NCI-H1092 (cell line): ENCODE data around the gene SLC6A9.
A peak's percentile ranks its signal among the peaks of the same experiment; 100 is the strongest.

Source experiments
- DNase-seq: peaks from one replicate; lab custom pipeline; 2025; lab: John Stamatoyannopoulos, UW

The SLC6A9 gene

GRCh38 chr1:44048532-44049215 is 17.4 kb upstream of the SLC6A9 start:
- no peak for DNase-seq

- DNase-seq, result no peak
These were observed 15.9 kb upstream of the SLC6A9 start for GRCh38 chr1:44047131-44047530.

- no peak for DNase-seq
These were observed 13.8 kb upstream of the SLC6A9 start for GRCh38 chr1:44045064-44045463.

GRCh38 chr1:44044071-44044801 is 13.0 kb upstream of the SLC6A9 start:
- no peak for DNase-seq

- DNase-seq, result no peak
These were observed 12.2 kb upstream of the SLC6A9 start for GRCh38 chr1:44043176-44044070.

GRCh38 chr1:44040846-44041245 is 9.6 kb upstream of the SLC6A9 start:
- DNase-seq, result no peak

- no peak for DNase-seq
These were observed 9.2 kb upstream of the SLC6A9 start for GRCh38 chr1:44040418-44040817.

- DNase-seq, result no peak
These were observed 7.8 kb upstream of the SLC6A9 start for GRCh38 chr1:44038876-44039657.

GRCh38 chr1:44037154-44037553 is 5.9 kb upstream of the SLC6A9 start:
- DNase-seq, result no peak

GRCh38 chr1:44036409-44037139 is 5.3 kb upstream of the SLC6A9 start:
- peak; percentile 63 for DNase-seq

GRCh38 chr1:44035726-44036408 is 4.6 kb upstream of the SLC6A9 start:
- DNase-seq, result no peak

GRCh38 chr1:44034976-44035716 is 3.9 kb upstream of the SLC6A9 start:
- DNase-seq, result no peak

- no peak for DNase-seq
These were observed 3.2 kb upstream of the SLC6A9 start for GRCh38 chr1:44034423-44034822.

GRCh38 chr1:44033756-44034155 is 2.5 kb upstream of the SLC6A9 start:
- DNase-seq, result no peak

GRCh38 chr1:44033041-44033575 is 1.8 kb upstream of the SLC6A9 start:
- no peak for DNase-seq

GRCh38 chr1:44032170-44032790 is 1.0 kb upstream of the SLC6A9 start:
- no peak for DNase-seq

- DNase-seq, result peak; percentile 43
These were observed 534 bp downstream of the SLC6A9 start for GRCh38 chr1:44030605-44031251.

- DNase-seq, result peak; percentile 75
These were observed 1.2 kb downstream of the SLC6A9 start for GRCh38 chr1:44029911-44030604.
